ENCODE results near the gene ZNF24. TPM values are rescaled to one million over a fixed set of nuclear protein-coding genes. Genes with fewer than 3 reads are reported as not detected.

Gene ZNF24
- total RNA-seq, 2 experiments from 2014 or later = 46.9 to 58.9 TPM

- peaks cover 31% of the 10 kb centered on the region for H3K4me1 Mint-ChIP-seq
- ChIA-PET CTCF (interaction anchor here (0.6 to 2.9 kb wide), 6 partner anchors 9 to 406 kb away, joined by 3 to 14 read pairs (median 4); partner anchors contain the start of gene ZNF397), POLR2A (interaction anchor here (0.7 kb wide), 1 partner anchor 177 kb away, joined by 3 read pairs; no protein-coding TSS in a partner anchor)
- H3K4me3 Mint-ChIP-seq = no peak overlapping the region
- H3K9me3 Mint-ChIP-seq = no peaks in the 10 kb centered on the region
- H3K36me3 Mint-ChIP-seq (ENCODE audit: low read depth) = peaks cover 11% of the 10 kb centered on the region
- H3K27me3 Mint-ChIP-seq = no peaks in the 10 kb centered on the region
- no peak overlapping the region for H3K27ac Mint-ChIP-seq
- DNase-seq = no peak
Observed at GRCh38 chr18:35345950-35346349, 1.7 kb upstream of the ZNF24 start.

GRCh38 chr18:35345460-35345921 is 1.3 kb upstream of the ZNF24 start:
- POLR2A ChIA-PET = interaction anchor here (0.7 to 0.9 kb wide), 2 partner anchors 56 to 176 kb away, joined by 3 to 4 read pairs; partner anchors contain the start of gene ZSCAN30

GRCh38 chr18:35344736-35345459 is 678 bp upstream of the ZNF24 start:
- ChIA-PET POLR2A (interaction anchor here (0.9 kb wide), 1 partner anchor 55 kb away, joined by 4 read pairs; the partner anchor contains the start of gene ZSCAN30), CTCF (interaction anchor here (1.2 to 2.9 kb wide), 4 partner anchors 10 to 105 kb away, joined by 3 to 14 read pairs (median 6); partner anchors contain the start of gene ZNF397)
- H3K36me3 Mint-ChIP-seq (ENCODE audit: low read depth) = peaks cover 17% of the 10 kb centered on the region
- H3K27ac Mint-ChIP-seq = peak overlapping the region; percentile 97
- H3K9me3 Mint-ChIP-seq = no peaks in the 10 kb centered on the region
- H3K4me3 Mint-ChIP-seq = peak overlapping the region; percentile 99
- H3K4me1 Mint-ChIP-seq = peaks cover 35% of the 10 kb centered on the region
- no peak for DNase-seq
- no peaks in the 10 kb centered on the region for H3K27me3 Mint-ChIP-seq

More at GRCh38 chr18:35345460-35345921, 1.3 kb upstream of the ZNF24 start:
- CTCF ChIA-PET = interaction anchor here (0.6 to 2.9 kb wide), 5 partner anchors 9 to 405 kb away, joined by 3 to 14 read pairs (median 4); partner anchors contain the start of gene ZNF397
- Mint-ChIP-seq H3K27ac (no peak overlapping the region), H3K36me3 (ENCODE audit: low read depth) (peaks cover 11% of the 10 kb centered on the region), H3K4me3 (peak overlapping the region; percentile 99), H3K27me3 (no peaks in the 10 kb centered on the region), H3K4me1 (peaks cover 31% of the 10 kb centered on the region), H3K9me3 (no peaks in the 10 kb centered on the region)
- no peak for DNase-seq

- no peaks in the 10 kb centered on the region for H3K27me3 Mint-ChIP-seq
- H3K36me3 Mint-ChIP-seq (ENCODE audit: low read depth) = peaks cover 30% of the 10 kb centered on the region
- peaks cover 47% of the 10 kb centered on the region for H3K4me1 Mint-ChIP-seq
- H3K9me3 Mint-ChIP-seq = no peaks in the 10 kb centered on the region
- ChIA-PET POLR2A (no interaction called here), CTCF (interaction anchor here (1.0 to 2.9 kb wide), 3 partner anchors 11 to 103 kb away, joined by 3 to 14 read pairs (median 9); partner anchors contain the start of gene ZNF397)
- DNase-seq = no peak
- peak overlapping the region; percentile 99 for H3K4me3 Mint-ChIP-seq
- H3K27ac Mint-ChIP-seq = peak overlapping the region; percentile 97
Observed at GRCh38 chr18:35343488-35343935, 708 bp downstream of the ZNF24 start.

- H3K36me3 Mint-ChIP-seq (ENCODE audit: low read depth) = peaks cover 82% of the 10 kb centered on the region
- ChIA-PET POLR2A (no interaction called here), CTCF (no interaction called here)
- H3K4me1 Mint-ChIP-seq = peaks cover 22% of the 10 kb centered on the region
- no peak for DNase-seq
- no peak overlapping the region for H3K27ac Mint-ChIP-seq
- H3K4me3 Mint-ChIP-seq = no peak overlapping the region
- H3K9me3 Mint-ChIP-seq = no peaks in the 10 kb centered on the region
- no peaks in the 10 kb centered on the region for H3K27me3 Mint-ChIP-seq
Observed at GRCh38 chr18:35337286-35337685, 6.9 kb downstream of the ZNF24 start.

GRCh38 chr18:35335866-35336265 is 8.4 kb downstream of the ZNF24 start:
- ChIA-PET POLR2A (no interaction called here), CTCF (no interaction called here)
- H3K4me1 Mint-ChIP-seq = peaks cover 18% of the 10 kb centered on the region
- no peaks in the 10 kb centered on the region for H3K9me3 Mint-ChIP-seq
- no peak overlapping the region for H3K27ac Mint-ChIP-seq
- peaks cover 80% of the 10 kb centered on the region for H3K36me3 Mint-ChIP-seq (ENCODE audit: low read depth)
- no peaks in the 10 kb centered on the region for H3K27me3 Mint-ChIP-seq
- H3K4me3 Mint-ChIP-seq = no peak overlapping the region
- DNase-seq = no peak

- ChIA-PET POLR2A (no interaction called here), CTCF (no interaction called here)
- DNase-seq = no peak
- H3K9me3 Mint-ChIP-seq = no peaks in the 10 kb centered on the region
- H3K27ac Mint-ChIP-seq = no peak overlapping the region
- H3K36me3 Mint-ChIP-seq (ENCODE audit: low read depth) = peaks cover 73% of the 10 kb centered on the region
- no peak overlapping the region for H3K4me3 Mint-ChIP-seq
- peaks cover 13% of the 10 kb centered on the region for H3K4me1 Mint-ChIP-seq
- no peaks in the 10 kb centered on the region for H3K27me3 Mint-ChIP-seq
Observed at GRCh38 chr18:35334821-35335220, 9.4 kb downstream of the ZNF24 start.

GRCh38 chr18:35334212-35334611 is 10.0 kb downstream of the ZNF24 start:
- H3K27me3 Mint-ChIP-seq = no peaks in the 10 kb centered on the region
- ChIA-PET POLR2A (no interaction called here), CTCF (interaction anchor here (1.3 kb wide), 1 partner anchor 28 kb away, joined by 3 read pairs; no protein-coding TSS in a partner anchor)
- peaks cover 67% of the 10 kb centered on the region for H3K36me3 Mint-ChIP-seq (ENCODE audit: low read depth)
- H3K27ac Mint-ChIP-seq = no peak overlapping the region
- H3K4me1 Mint-ChIP-seq = peaks cover 7% of the 10 kb centered on the region
- no peak overlapping the region for H3K4me3 Mint-ChIP-seq
- no peak for DNase-seq
- no peaks in the 10 kb centered on the region for H3K9me3 Mint-ChIP-seq

- CTCF ChIA-PET = no interaction called here
- POLR2A ChIA-PET = no interaction called here
- no peaks in the 10 kb centered on the region for H3K27me3 Mint-ChIP-seq
Observed at GRCh38 chr18:35331367-35332087, 12.7 kb downstream of the ZNF24 start.

GRCh38 chr18:35328868-35329267 is 15.4 kb downstream of the ZNF24 start:
- Mint-ChIP-seq H3K27ac (no peak overlapping the region), H3K36me3 (ENCODE audit: low read depth) (peaks cover 17% of the 10 kb centered on the region), H3K27me3 (no peaks in the 10 kb centered on the region), H3K4me3 (no peak overlapping the region), H3K4me1 (no peaks in the 10 kb centered on the region), H3K9me3 (peaks cover 4% of the 10 kb centered on the region)
- no peak for DNase-seq
- ChIA-PET POLR2A (no interaction called here), CTCF (no interaction called here)

More at GRCh38 chr18:35331367-35332087, 12.7 kb downstream of the ZNF24 start:
- Mint-ChIP-seq H3K27ac (no peak overlapping the region), H3K4me3 (no peak overlapping the region), H3K9me3 (peaks cover 4% of the 10 kb centered on the region), H3K36me3 (ENCODE audit: low read depth) (peaks cover 40% of the 10 kb centered on the region), H3K4me1 (no peaks in the 10 kb centered on the region)
- DNase-seq = no peak

- no peak for DNase-seq
- POLR2A ChIA-PET = no interaction called here
- CTCF ChIA-PET = no interaction called here
- Mint-ChIP-seq H3K27me3 (no peaks in the 10 kb centered on the region), H3K27ac (no peak overlapping the region), H3K4me3 (no peak overlapping the region), H3K9me3 (peaks cover 4% of the 10 kb centered on the region), H3K36me3 (ENCODE audit: low read depth) (no peaks in the 10 kb centered on the region), H3K4me1 (no peaks in the 10 kb centered on the region)
Observed at GRCh38 chr18:35326695-35327387, 17.4 kb downstream of the ZNF24 start.

GRCh38 chr18:35324926-35325655 is 19.1 kb downstream of the ZNF24 start:
- Mint-ChIP-seq H3K27ac (no peak overlapping the region), H3K27me3 (no peaks in the 10 kb centered on the region), H3K36me3 (ENCODE audit: low read depth) (no peaks in the 10 kb centered on the region), H3K4me3 (no peak overlapping the region), H3K4me1 (no peaks in the 10 kb centered on the region), H3K9me3 (peaks cover 4% of the 10 kb centered on the region)
- ChIA-PET POLR2A (no interaction called here), CTCF (no interaction called here)
- no peak for DNase-seq
